ENCODE results near the gene NTN1.
"Not testable (repeated sequence)": the region's sequence is repeated elsewhere in the genome, so short reads cannot be mapped to it uniquely, and the experiment has no call there.

NTN1 gene

GRCh38 chr17:9256751-9257629, 235.7 kb downstream of the NTN1 start:
- DNase-seq, result no peak

- DNase-seq, result not testable (repeated sequence)
These were observed 236.3 kb downstream of the NTN1 start for GRCh38 chr17:9257630-9257965.

GRCh38 chr17:9258115-9259015, 237.1 kb downstream of the NTN1 start:
- no peak for DNase-seq

GRCh38 chr17:9259419-9259818, 238.1 kb downstream of the NTN1 start:
- DNase-seq, result no peak

- DNase-seq, result no peak
These were observed 240.0 kb downstream of the NTN1 start for GRCh38 chr17:9261081-9262012.

GRCh38 chr17:9266031-9266680, 244.8 kb downstream of the NTN1 start:
- no peak for DNase-seq

- no peak for DNase-seq
These were observed 245.4 kb downstream of the NTN1 start for GRCh38 chr17:9266697-9267117.

GRCh38 chr17:9268546-9268945, 247.2 kb downstream of the NTN1 start:
- no peak for DNase-seq

GRCh38 chr17:9269350-9270035, 248.2 kb downstream of the NTN1 start:
- no peak for DNase-seq

- no peak for DNase-seq
These were observed 249.6 kb downstream of the NTN1 start for GRCh38 chr17:9270921-9271320.

GRCh38 chr17:9271989-9272388, 250.7 kb downstream of the NTN1 start:
- no peak for DNase-seq

GRCh38 chr17:9272501-9273200, 251.3 kb downstream of the NTN1 start:
- no peak for DNase-seq

- no peak for DNase-seq
These were observed 252.4 kb downstream of the NTN1 start for GRCh38 chr17:9273428-9274391.

GRCh38 chr17:9274973-9275372, 253.7 kb downstream of the NTN1 start:
- DNase-seq, result no peak

- no peak for DNase-seq
These were observed 258.6 kb downstream of the NTN1 start for GRCh38 chr17:9279893-9280292.

- no peak for DNase-seq
These were observed 262.6 kb downstream of the NTN1 start for GRCh38 chr17:9283909-9284308.

- no peak for DNase-seq
These were observed 263.6 kb downstream of the NTN1 start for GRCh38 chr17:9284884-9285283.

- no peak for DNase-seq
These were observed 264.5 kb downstream of the NTN1 start for GRCh38 chr17:9285602-9286427.

- DNase-seq, result no peak
These were observed 265.1 kb downstream of the NTN1 start for GRCh38 chr17:9286434-9286833.

Data from NCI-H774 (cell line).